AG04450 (cell line): ENCODE results near the gene EML1. TPM values are rescaled to one million over a fixed set of nuclear protein-coding genes. Genes with fewer than 3 reads are reported as not detected.

Experiments used
- CTCF ChIA-PET: fragments of 300-600, 350-600 bp; formaldehyde crosslinking; extraction: SDS; loops from one replicate; lab custom pipeline; 2022; ENCODE audit warnings: antibody characterized with exemption, inconsistent platforms; lab: Charles Lee
- POLR2A ChIA-PET: fragments of 350-600 bp; formaldehyde crosslinking; extraction: SDS; loops from one replicate; lab custom pipeline; 2021; ENCODE audit warnings: antibody characterized with exemption, inconsistent platforms; lab: Yijun Ruan, JAX
- DNase-seq: peaks from one replicate; pipeline ENCODE4 v3.0.0-alpha.2; 2011; ENCODE audit warnings: low read depth, low spot score
- H3K27ac ChIP-seq: one replicate; pipeline ENCODE4 v1.5.1; 2012; ENCODE audit warnings: low read depth, low read length, control low read depth
- H3K27me3 ChIP-seq: one replicate; pipeline ENCODE4 v1.6.0; 2012; ENCODE audit warnings: low read length; ENCODE audit not compliant: control insufficient read depth, insufficient read depth
- H3K4me3 ChIP-seq: 2 replicates; pipeline ENCODE4 v1.5.1; 2011; ENCODE audit warnings: mild to moderate bottlenecking, low read depth, low read length, control low read depth
- H3K9me3 ChIP-seq: 2 replicates; pipeline ENCODE4 v1.5.1; 2012; ENCODE audit warnings: low read length; ENCODE audit not compliant: control insufficient read depth, insufficient read depth
- CTCF ChIP-seq: IDR thresholded peaks from 2 replicates; pipeline ENCODE4 v1.5.1; 2011; ENCODE audit warnings: low read depth, low read length, control low read depth, inconsistent platforms
- polyA plus RNA-seq: library from polyadenylated mRNA; depleted of rRNA; stranded (reverse); fragments of >200 nt; gene quantifications from 2 replicates; pipeline ENCODE4 v1.2.3, GENCODE V29; 2011

EML1 gene
- polyA plus RNA-seq, 1 experiment, result 37.7 TPM

DNA sequence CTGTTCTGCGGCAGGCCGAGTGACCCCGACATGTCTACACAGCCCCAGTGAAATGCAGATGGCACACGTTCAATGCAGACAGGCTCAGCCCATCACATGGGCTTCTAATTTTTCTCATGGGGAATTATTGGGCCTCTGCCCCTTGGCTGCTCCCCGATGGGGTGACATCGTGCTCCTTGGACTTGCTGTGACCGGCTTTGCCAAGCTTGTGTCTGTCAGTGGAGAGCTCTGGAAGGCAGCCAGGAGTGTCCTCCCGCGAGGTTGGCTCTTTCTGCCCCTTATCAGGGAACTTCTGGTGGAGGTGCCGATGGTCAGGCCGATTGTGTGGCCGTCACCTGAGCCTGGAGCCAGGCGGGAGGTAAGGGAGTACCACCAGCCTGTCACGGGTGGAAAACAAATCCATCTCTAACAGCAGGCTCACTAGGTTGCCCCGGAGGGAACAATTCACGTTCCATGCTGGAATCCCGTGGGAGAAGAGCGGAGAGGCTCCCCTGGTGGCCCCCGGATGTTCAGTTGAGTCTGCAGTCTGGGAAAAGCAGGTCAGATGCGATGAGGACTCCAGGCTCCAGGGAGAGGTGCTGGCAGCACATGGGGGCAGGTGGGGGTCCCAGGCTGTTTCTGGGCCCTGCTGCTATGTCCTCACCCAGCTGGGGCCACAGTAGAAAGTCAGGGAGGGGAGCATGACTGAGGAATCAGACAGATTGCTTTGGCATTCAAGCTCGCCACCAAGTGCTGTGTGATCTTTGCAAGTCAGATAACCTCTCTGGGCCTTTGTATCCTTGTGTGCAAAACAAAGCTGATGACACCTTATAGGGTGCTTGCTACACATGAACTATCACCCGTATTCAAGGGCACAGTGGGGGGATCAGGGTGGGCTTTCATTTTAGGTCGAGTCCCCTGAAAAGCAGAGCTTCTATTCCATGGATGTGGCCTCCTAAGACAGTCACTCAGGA lies 43.2 kb upstream of the EML1 start:
- TF ChIP-seq CTCF, result no peak
- no peak for DNase-seq
- CTCF ChIA-PET, result interaction anchor here (0.6 to 2.0 kb wide), 2 partner anchors 19 to 242 kb away, joined by 6 to 7 read pairs; no protein-coding TSS in a partner anchor
- Histone ChIP-seq H3K27me3 (no peaks in the 10 kb centered on the region), H3K4me3 (no peak overlapping the region), H3K27ac (no peak overlapping the region), H3K9me3 (no peaks in the 10 kb centered on the region)
- POLR2A ChIA-PET, result no interaction called here

DNA sequence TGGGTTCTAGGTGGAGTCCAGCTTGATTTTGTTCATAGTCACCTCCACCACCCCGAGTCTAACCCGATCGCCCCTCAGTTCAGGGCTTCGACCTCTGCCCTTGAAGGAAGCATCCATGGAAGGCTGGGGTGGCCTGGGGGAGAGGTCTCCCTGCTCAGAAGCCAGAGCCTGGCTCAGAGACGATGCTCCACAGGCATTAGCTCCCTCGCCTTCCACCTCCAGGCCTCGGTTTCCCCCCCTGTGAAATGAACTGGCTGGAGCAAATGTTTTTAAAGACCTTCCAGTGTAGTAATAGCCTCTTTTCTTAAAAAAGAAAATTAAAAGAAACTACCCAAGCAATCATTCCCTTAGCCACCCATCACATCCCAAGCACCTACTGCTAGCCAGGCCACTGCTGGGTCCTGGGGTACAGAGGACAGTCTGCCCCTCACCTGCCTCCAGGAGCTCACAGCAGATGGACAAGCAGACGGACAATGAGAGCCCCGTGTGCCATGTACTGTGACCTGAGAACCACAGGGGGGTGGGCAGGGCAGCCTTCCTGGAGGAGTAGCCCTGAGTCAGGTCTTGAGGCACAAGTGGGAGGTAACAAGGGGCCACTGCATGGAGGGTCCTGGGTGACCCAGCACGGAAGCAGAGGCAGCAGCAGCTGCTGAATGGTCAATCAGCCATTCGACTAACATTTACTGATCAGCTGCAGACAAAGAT lies 42.3 kb upstream of the EML1 start:
- POLR2A ChIA-PET, result no interaction called here
- no peak overlapping the region for H3K27ac ChIP-seq

DNA sequence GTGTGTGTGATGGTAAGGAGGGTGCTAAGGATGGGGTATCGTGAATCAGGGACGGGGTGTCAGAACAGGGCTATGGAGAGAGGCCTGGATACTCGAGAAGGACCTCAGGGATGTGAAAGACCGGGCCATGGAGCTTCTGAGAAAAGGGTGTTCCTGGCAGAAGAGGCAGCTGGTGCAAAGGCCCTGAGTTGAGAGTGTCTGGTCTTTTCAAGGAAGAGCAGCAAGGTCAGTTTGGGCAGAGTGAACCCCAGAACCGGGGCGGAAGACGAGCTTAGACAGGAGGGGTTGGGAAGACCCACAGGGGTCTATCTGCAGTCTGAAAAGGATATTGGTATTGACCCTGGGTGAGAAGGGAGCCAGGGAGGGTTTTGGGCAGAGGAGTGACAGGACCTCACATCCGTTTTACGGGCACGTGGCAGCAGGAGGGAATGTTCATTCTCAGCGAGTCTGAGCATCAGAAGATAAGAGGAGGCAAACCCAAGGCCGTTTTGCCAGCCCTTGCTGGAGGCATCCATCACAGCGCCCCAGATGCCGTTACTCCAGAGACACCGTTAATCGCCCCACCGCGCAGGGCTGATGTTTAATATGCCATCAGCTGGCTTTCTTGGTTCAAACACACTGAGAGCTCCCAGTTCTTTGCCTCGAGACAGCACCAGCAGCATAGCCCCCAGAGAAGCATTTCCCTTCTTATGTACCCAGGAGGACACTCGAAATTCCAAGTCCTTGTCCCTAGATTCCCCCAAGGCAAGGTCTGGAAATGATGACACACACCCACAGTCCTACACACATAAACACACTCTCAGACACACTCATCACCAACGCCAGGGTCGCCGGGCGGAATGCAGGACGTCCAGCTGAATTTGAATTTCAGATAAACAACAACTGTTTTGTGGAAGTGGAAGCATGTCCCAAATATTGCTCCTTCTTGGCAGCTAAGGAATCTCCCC lies 41.4 kb upstream of the EML1 start:
- Histone ChIP-seq H3K4me3 (peak overlapping the region; percentile 7; the same call in 1 of the 2 replicates), H3K27ac (peak overlapping the region; percentile 94), H3K9me3 (no peaks in the 10 kb centered on the region; the same call in 1 of the 2 replicates), H3K27me3 (no peaks in the 10 kb centered on the region)
- no peak for DNase-seq
- POLR2A ChIA-PET, result interaction anchor here (0.6 to 1.4 kb wide), 4 partner anchors 41 to 345 kb away, joined by 3 to 6 read pairs (median 4); partner anchors contain the start of genes CYP46A1 and EML1
- no peak for TF ChIP-seq CTCF
- CTCF ChIA-PET, result interaction anchor here (1.2 to 2.0 kb wide), 3 partner anchors 21 to 134 kb away, joined by 3 to 6 read pairs (median 4); no protein-coding TSS in a partner anchor

More for the DNA sequence above, 42.3 kb upstream of the EML1 start:
- no peak overlapping the region for H3K4me3 ChIP-seq
- no peaks in the 10 kb centered on the region for H3K9me3 ChIP-seq
- CTCF ChIA-PET, result interaction anchor here (0.6 to 2.0 kb wide), 4 partner anchors 20 to 241 kb away, joined by 3 to 7 read pairs (median 5); no protein-coding TSS in a partner anchor
- H3K27me3 ChIP-seq, result no peaks in the 10 kb centered on the region
- no peak for TF ChIP-seq CTCF
- DNase-seq, result no peak

- POLR2A ChIA-PET, result interaction anchor here (0.6 to 1.4 kb wide), 4 partner anchors 41 to 344 kb away, joined by 3 to 6 read pairs (median 4); partner anchors contain the start of genes CYP46A1 and EML1
- Histone ChIP-seq H3K27ac (peak overlapping the region; percentile 94), H3K27me3 (no peaks in the 10 kb centered on the region), H3K4me3 (peak overlapping the region; percentile 7), H3K9me3 (no peaks in the 10 kb centered on the region; the same call in 1 of the 2 replicates)
- CTCF ChIA-PET, result interaction anchor here (1.2 to 2.0 kb wide), 2 partner anchors 39 to 133 kb away, joined by 3 to 4 read pairs; no protein-coding TSS in a partner anchor
- DNase-seq, result no peak
- no peak for TF ChIP-seq CTCF
Observed at GRCh38 chr14:99752486-99753121, 40.6 kb upstream of the EML1 start.
